ENCODE results near the gene EIF2A.

Gene EIF2A

DNA sequence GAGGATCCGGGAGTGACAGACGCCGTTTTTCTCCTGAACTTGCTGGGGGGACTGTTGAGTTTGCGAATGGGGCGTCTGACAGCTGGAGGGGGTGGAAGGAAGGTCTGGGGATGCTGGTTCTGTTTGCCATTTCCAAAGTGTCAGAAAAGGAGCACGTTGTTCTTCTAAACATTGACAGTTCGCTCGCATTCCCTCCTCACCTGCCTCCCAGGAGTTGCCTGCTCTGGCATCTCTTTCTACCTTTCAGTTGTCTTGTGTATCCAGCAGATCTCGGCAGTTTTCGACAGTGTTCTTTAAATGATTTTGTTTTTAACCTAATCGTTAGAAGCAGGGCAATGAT is 57.4 kb downstream of the EIF2A start:
- H3K9me3 ChIP-seq (replicated peaks in 1 of 2; ENCODE audit: control insufficient read depth in 2 of 2, insufficient read depth in 1 of 2, low read depth in 1 of 2, low read length in 2 of 2) = peaks cover 0 to 6% of the 10 kb centered on the region in 2 donors

GRCh38 chr3:150605998-150606641 is 59.5 kb downstream of the EIF2A start:
- H3K4me3 ChIP-seq (ENCODE audit: low read length in 2 of 2) = no peak overlapping the region
- WGBS, 2 donors (ENCODE audit: extremely low coverage in 2 of 2, insufficient read length in 2 of 2, insufficient replicate concordance in 1 of 2) = no CpG with 5 or more reads among the region's 9 CpGs

More for the DNA sequence above, 57.4 kb downstream of the EIF2A start:
- H3K4ac ChIP-seq (ENCODE audit: low read length) = no peak overlapping the region
- H3K9ac ChIP-seq (ENCODE audit: low read depth, low read length, poor library complexity) = peak overlapping the region; percentile 91
- H2BK15ac ChIP-seq (ENCODE audit: low read length) = no peak overlapping the region
- no peak for DNase-seq (ENCODE audit: low spot score)
- H3K27ac ChIP-seq (replicated peaks; ENCODE audit: low read length) = peak overlapping the region; percentile 93
- no CpG with 5 or more reads among the region's 11 CpGs for WGBS, 2 donors (ENCODE audit: extremely low coverage in 2 of 2, insufficient read length in 2 of 2, insufficient replicate concordance in 1 of 2)
- peak overlapping the region; percentile 94 for H3K18ac ChIP-seq (ENCODE audit: low read length)
- H3K4me2 ChIP-seq (ENCODE audit: insufficient read depth, low read length, poor library complexity, severe bottlenecking) = peak overlapping the region; percentile 95
- H4K91ac ChIP-seq (ENCODE audit: low read depth, low read length, poor library complexity) = no peak overlapping the region
- H3K4me3 ChIP-seq (ENCODE audit: low read length in 2 of 2) = peak overlapping the region; percentile 71 to 89
- no peak overlapping the region for H4K8ac ChIP-seq (ENCODE audit: low read depth, low read length)
- peak overlapping the region; percentile 95 for H2BK5ac ChIP-seq (ENCODE audit: low read length)
- peaks cover 4% of the 10 kb centered on the region for H3K79me1 ChIP-seq (ENCODE audit: low read depth, low read length)
- peaks cover 2 to 25% of the 10 kb centered on the region in 2 donors for H3K36me3 ChIP-seq (replicated peaks in 1 of 2; ENCODE audit: control insufficient read depth in 2 of 2, insufficient read depth in 2 of 2, low read length in 2 of 2)
- H2AK5ac ChIP-seq (ENCODE audit: low read depth, low read length) = no peak overlapping the region
- peaks cover 6 to 24% of the 10 kb centered on the region in 2 donors for H3K4me1 ChIP-seq (ENCODE audit: control insufficient read depth in 2 of 2, insufficient read depth in 1 of 2, low read depth in 1 of 2, low read length in 2 of 2)
- no peak overlapping the region for H2BK120ac ChIP-seq (ENCODE audit: low read depth, low read length)
- H2AFZ ChIP-seq (ENCODE audit: low read length) = peak overlapping the region; percentile 94
- H3K14ac ChIP-seq (ENCODE audit: low read length) = no peak overlapping the region
- H3K27me3 ChIP-seq (ENCODE audit: control insufficient read depth in 3 of 3, insufficient read depth in 3 of 3, low read depth in 1 of 3, low read length in 3 of 3) = no peaks in the 10 kb centered on the region
- H2BK12ac ChIP-seq (ENCODE audit: low read length) = no peak overlapping the region
- H3K23ac ChIP-seq (ENCODE audit: low read depth, low read length, poor library complexity) = peak overlapping the region; percentile 67

DNA sequence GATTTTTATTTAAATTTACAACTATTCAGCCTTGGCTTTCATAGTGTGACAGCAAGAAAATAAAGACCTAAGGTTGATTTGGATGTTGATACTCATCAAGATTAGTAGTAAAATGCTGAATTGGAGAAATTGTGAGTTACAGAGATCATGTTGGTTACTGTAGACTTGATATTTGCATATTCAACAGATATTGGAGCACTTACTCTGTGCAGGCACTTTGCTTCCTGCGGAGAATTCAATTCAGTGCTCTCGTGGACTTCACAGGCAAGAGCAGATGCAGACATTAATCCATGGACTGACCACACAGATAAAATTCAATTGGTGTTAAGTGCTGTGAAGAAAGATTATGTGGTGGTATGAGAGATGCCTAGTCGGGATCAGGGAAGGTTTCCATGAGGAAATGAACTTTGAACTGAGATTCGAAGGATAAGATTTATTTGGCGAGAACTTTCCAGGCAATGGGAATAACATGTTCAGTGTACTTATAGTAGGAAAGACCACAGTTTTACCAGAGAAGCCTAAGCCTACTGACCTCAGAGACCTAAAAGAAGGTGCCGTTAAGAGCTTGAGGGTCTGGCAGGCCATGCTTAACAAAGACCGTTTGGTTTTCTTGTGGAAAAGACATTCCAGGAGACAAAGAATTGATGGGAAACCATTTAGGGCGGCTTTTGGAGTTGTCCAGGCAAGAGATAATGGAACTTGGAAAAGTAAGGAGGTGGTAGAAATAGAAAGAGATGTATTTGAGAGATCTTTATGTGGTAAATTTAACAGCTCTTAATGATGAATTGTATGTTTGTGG is 60.9 kb downstream of the EIF2A start:
- Histone ChIP-seq H3K4me3 (ENCODE audit: low read length in 2 of 2) (no peak overlapping the region), H4K91ac (ENCODE audit: low read depth, low read length, poor library complexity) (no peak overlapping the region), H3K23ac (ENCODE audit: low read depth, low read length, poor library complexity) (no peak overlapping the region), H4K8ac (ENCODE audit: low read depth, low read length) (no peak overlapping the region), H3K9me3 (replicated peaks in 1 of 2; ENCODE audit: control insufficient read depth in 2 of 2, insufficient read depth in 1 of 2, low read depth in 1 of 2, low read length in 2 of 2) (peaks cover 2 to 6% of the 10 kb centered on the region in 2 donors), H3K36me3 (replicated peaks in 1 of 2; ENCODE audit: control insufficient read depth in 2 of 2, insufficient read depth in 2 of 2, low read length in 2 of 2) (peaks cover 5 to 44% of the 10 kb centered on the region in 2 donors), H3K18ac (ENCODE audit: low read length) (peak overlapping the region; percentile 5), H3K27ac (replicated peaks; ENCODE audit: low read length) (peak overlapping the region; percentile 94), H3K4me1 (ENCODE audit: control insufficient read depth in 2 of 2, insufficient read depth in 1 of 2, low read depth in 1 of 2, low read length in 2 of 2) (peaks cover 4 to 12% of the 10 kb centered on the region in 2 donors), H3K9ac (ENCODE audit: low read depth, low read length, poor library complexity) (no peak overlapping the region), H3K27me3 (ENCODE audit: control insufficient read depth in 3 of 3, insufficient read depth in 3 of 3, low read depth in 1 of 3, low read length in 3 of 3) (no peaks in the 10 kb centered on the region), H2BK120ac (ENCODE audit: low read depth, low read length) (no peak overlapping the region), H2AK5ac (ENCODE audit: low read depth, low read length) (no peak overlapping the region), H2BK12ac (ENCODE audit: low read length) (no peak overlapping the region), H2BK15ac (ENCODE audit: low read length) (no peak overlapping the region), H2AFZ (ENCODE audit: low read length) (no peak overlapping the region), H2BK5ac (ENCODE audit: low read length) (no peak overlapping the region), H3K79me1 (ENCODE audit: low read depth, low read length) (peaks cover 7% of the 10 kb centered on the region), H3K14ac (ENCODE audit: low read length) (no peak overlapping the region), H3K4me2 (ENCODE audit: insufficient read depth, low read length, poor library complexity, severe bottlenecking) (peak overlapping the region; percentile 32), H3K4ac (ENCODE audit: low read length) (no peak overlapping the region)
- DNase-seq (ENCODE audit: low spot score) = peak; percentile 27
- WGBS, 2 donors (ENCODE audit: extremely low coverage in 2 of 2, insufficient read length in 2 of 2, insufficient replicate concordance in 1 of 2) = no CpG with 5 or more reads among the region's 8 CpGs

More at GRCh38 chr3:150605998-150606641, 59.5 kb downstream of the EIF2A start:
- no peak overlapping the region for H3K27ac ChIP-seq (replicated peaks; ENCODE audit: low read length)
- no peak overlapping the region for H2BK12ac ChIP-seq (ENCODE audit: low read length)
- H3K79me1 ChIP-seq (ENCODE audit: low read depth, low read length) = peaks cover 4% of the 10 kb centered on the region
- no peak overlapping the region for H4K91ac ChIP-seq (ENCODE audit: low read depth, low read length, poor library complexity)
- H3K27me3 ChIP-seq (ENCODE audit: control insufficient read depth in 3 of 3, insufficient read depth in 3 of 3, low read depth in 1 of 3, low read length in 3 of 3) = no peaks in the 10 kb centered on the region
- H2BK120ac ChIP-seq (ENCODE audit: low read depth, low read length) = no peak overlapping the region
- no peak overlapping the region for H2AFZ ChIP-seq (ENCODE audit: low read length)
- H3K4me1 ChIP-seq (ENCODE audit: control insufficient read depth in 2 of 2, insufficient read depth in 1 of 2, low read depth in 1 of 2, low read length in 2 of 2) = peaks cover 4 to 13% of the 10 kb centered on the region in 2 donors
- DNase-seq (ENCODE audit: low spot score) = no peak
- peaks cover 2 to 31% of the 10 kb centered on the region in 2 donors for H3K36me3 ChIP-seq (replicated peaks in 1 of 2; ENCODE audit: control insufficient read depth in 2 of 2, insufficient read depth in 2 of 2, low read length in 2 of 2)
- H4K8ac ChIP-seq (ENCODE audit: low read depth, low read length) = no peak overlapping the region
- no peak overlapping the region for H3K4ac ChIP-seq (ENCODE audit: low read length)
- H3K9ac ChIP-seq (ENCODE audit: low read depth, low read length, poor library complexity) = no peak overlapping the region
- no peak overlapping the region for H3K14ac ChIP-seq (ENCODE audit: low read length)
- no peak overlapping the region for H3K23ac ChIP-seq (ENCODE audit: low read depth, low read length, poor library complexity)
- H2BK5ac ChIP-seq (ENCODE audit: low read length) = no peak overlapping the region
- H2BK15ac ChIP-seq (ENCODE audit: low read length) = no peak overlapping the region
- no peak overlapping the region for H3K18ac ChIP-seq (ENCODE audit: low read length)
- peaks cover 0 to 6% of the 10 kb centered on the region in 2 donors for H3K9me3 ChIP-seq (replicated peaks in 1 of 2; ENCODE audit: control insufficient read depth in 2 of 2, insufficient read depth in 1 of 2, low read depth in 1 of 2, low read length in 2 of 2)
- no peak overlapping the region for H3K4me2 ChIP-seq (ENCODE audit: insufficient read depth, low read length, poor library complexity, severe bottlenecking)
- no peak overlapping the region for H2AK5ac ChIP-seq (ENCODE audit: low read depth, low read length)

DNA sequence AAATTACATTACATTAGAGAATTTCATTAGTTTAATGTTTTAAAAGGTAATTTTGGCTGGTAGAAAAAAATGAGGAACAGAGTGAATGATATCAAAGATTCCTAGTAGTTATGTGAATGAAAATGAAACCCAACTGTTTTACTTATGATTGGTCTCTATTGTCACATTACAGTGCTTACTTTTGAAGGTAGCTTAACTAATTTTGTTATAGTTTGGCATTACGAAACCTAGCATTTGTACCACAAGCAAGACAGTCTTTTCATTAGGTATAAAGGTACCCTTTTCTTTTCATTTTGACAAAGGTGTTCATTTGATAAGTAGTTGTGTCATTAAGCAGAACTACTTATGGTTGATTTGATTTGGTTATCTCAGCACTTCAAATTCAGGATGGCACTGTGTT is 63.4 kb downstream of the EIF2A start:
- DNase-seq (ENCODE audit: low spot score) = no peak

More for the DNA sequence above, 63.4 kb downstream of the EIF2A start:
- H2BK120ac ChIP-seq (ENCODE audit: low read depth, low read length) = no peak overlapping the region
- H3K4me3 ChIP-seq (ENCODE audit: low read length in 2 of 2) = no peak overlapping the region
- no peak overlapping the region for H3K14ac ChIP-seq (ENCODE audit: low read length)
- H3K4me1 ChIP-seq (ENCODE audit: control insufficient read depth in 2 of 2, insufficient read depth in 1 of 2, low read depth in 1 of 2, low read length in 2 of 2) = peaks cover 4 to 8% of the 10 kb centered on the region in 2 donors
- peaks cover 3% of the 10 kb centered on the region for H3K79me1 ChIP-seq (ENCODE audit: low read depth, low read length)
- H4K91ac ChIP-seq (ENCODE audit: low read depth, low read length, poor library complexity) = no peak overlapping the region
- H3K9ac ChIP-seq (ENCODE audit: low read depth, low read length, poor library complexity) = no peak overlapping the region
- no peak overlapping the region for H3K18ac ChIP-seq (ENCODE audit: low read length)
- no peak overlapping the region for H2AK5ac ChIP-seq (ENCODE audit: low read depth, low read length)
- no peak overlapping the region for H2AFZ ChIP-seq (ENCODE audit: low read length)
- no CpG with 5 or more reads among the region's 1 CpG for WGBS, 2 donors (ENCODE audit: extremely low coverage in 2 of 2, insufficient read length in 2 of 2, insufficient replicate concordance in 1 of 2)
- H2BK5ac ChIP-seq (ENCODE audit: low read length) = no peak overlapping the region
- no peak overlapping the region for H3K27ac ChIP-seq (replicated peaks; ENCODE audit: low read length)
- H4K8ac ChIP-seq (ENCODE audit: low read depth, low read length) = no peak overlapping the region
- H3K9me3 ChIP-seq (replicated peaks in 1 of 2; ENCODE audit: control insufficient read depth in 2 of 2, insufficient read depth in 1 of 2, low read depth in 1 of 2, low read length in 2 of 2) = peaks cover 2 to 6% of the 10 kb centered on the region in 2 donors
- peaks cover 6 to 63% of the 10 kb centered on the region in 2 donors for H3K36me3 ChIP-seq (replicated peaks in 1 of 2; ENCODE audit: control insufficient read depth in 2 of 2, insufficient read depth in 2 of 2, low read length in 2 of 2)
- H3K4ac ChIP-seq (ENCODE audit: low read length) = no peak overlapping the region
- no peak overlapping the region for H3K4me2 ChIP-seq (ENCODE audit: insufficient read depth, low read length, poor library complexity, severe bottlenecking)
- no peak overlapping the region for H2BK12ac ChIP-seq (ENCODE audit: low read length)
- no peak overlapping the region for H2BK15ac ChIP-seq (ENCODE audit: low read length)
- no peaks in the 10 kb centered on the region for H3K27me3 ChIP-seq (ENCODE audit: control insufficient read depth in 3 of 3, insufficient read depth in 3 of 3, low read depth in 1 of 3, low read length in 3 of 3)
- no peak overlapping the region for H3K23ac ChIP-seq (ENCODE audit: low read depth, low read length, poor library complexity)

Measured in neuronal stem cell (in vitro differentiated cells).